ENCODE results near the gene BRPF1. TPM values are rescaled to one million over a fixed set of nuclear protein-coding genes. Genes with fewer than 3 reads are reported as not detected.
A peak's percentile ranks its signal among the peaks of the same experiment; 100 is the strongest.

Gene BRPF1
- polyA plus RNA-seq (2013, experiment 1 of 2) = 7.8 TPM
- 7.6 TPM for polyA plus RNA-seq (2013, experiment 2 of 2)

- Histone ChIP-seq H2BK120ac (ENCODE audit: low read depth, low read length) (peak within 1 kb of the TSS; percentile 98), H3K27me3 (ENCODE audit: control insufficient read depth in 1 of 2, insufficient read depth in 1 of 2, low read length in 2 of 2) (peaks cover 0 to 13% of the 10 kb centered on the region in 2 experiments), H3K79me1 (replicated peaks; ENCODE audit: low read length, poor library complexity, severe bottlenecking) (peaks cover 5% of the 10 kb centered on the region), H2BK12ac (ENCODE audit: low read length in 2 of 2) (peak within 1 kb of the TSS in 1 of 2 experiments; percentile 74), H4K91ac (ENCODE audit: low read length) (peak within 1 kb of the TSS; percentile 74), H3K4ac (ENCODE audit: low read depth in 1 of 2, low read length in 2 of 2) (peak within 1 kb of the TSS; percentile 77 to 84), H2AK5ac (ENCODE audit: low read length, severe bottlenecking) (no peak within 1 kb of the TSS), H2BK5ac (ENCODE audit: low read depth, low read length, poor library complexity, severe bottlenecking) (peak within 1 kb of the TSS; percentile 100), H3K9me3 (ENCODE audit: control insufficient read depth, low read length) (no peaks in the 10 kb centered on the region), H3K18ac (ENCODE audit: low read depth in 1 of 2, low read length in 2 of 2) (peak within 1 kb of the TSS; percentile 83 to 98), H3K4me2 (ENCODE audit: low read length, poor library complexity, severe bottlenecking) (peak within 1 kb of the TSS; percentile 81), H3K23ac (ENCODE audit: low read length in 2 of 2) (no peak within 1 kb of the TSS), H2BK15ac (ENCODE audit: low read depth, poor library complexity, severe bottlenecking) (peak within 1 kb of the TSS; percentile 60), H3K9ac (ENCODE audit: low read length) (peak within 1 kb of the TSS; percentile 100), H3K4me1 (ENCODE audit: control insufficient read depth, insufficient read depth, low read depth, low read length) (peaks cover 14% of the 10 kb centered on the region), H3K4me3 (ENCODE audit: insufficient read depth in 1 of 2, low read depth in 1 of 2, low read length in 2 of 2) (peak within 1 kb of the TSS; percentile 88 to 92), H3K36me3 (ENCODE audit: control insufficient read depth in 1 of 2, insufficient read depth in 2 of 2, low read depth in 1 of 2, low read length in 2 of 2) (peaks cover 18 to 23% of the 10 kb centered on the region in 2 experiments), H4K8ac (ENCODE audit: low read length) (peak within 1 kb of the TSS; percentile 90), H3K27ac (ENCODE audit: low read length, poor library complexity, severe bottlenecking) (peak within 1 kb of the TSS; percentile 99), H3K14ac (ENCODE audit: low read length in 2 of 2) (no peak within 1 kb of the TSS), H2AFZ (ENCODE audit: low read depth, low read length) (peak within 1 kb of the TSS; percentile 90)
- DNase-seq = peak; percentile 99
- WGBS = under 1% methylated on average over 48 of the region's 88 CpGs
Observed at GRCh38 chr3:9731206-9732079, at the start of gene BRPF1. Gene BRPF1 (plus strand): TSS chr3:9731735. CDS start chr3:9734141, 2,406 bp downstream.

- no peak for DNase-seq
- no peak overlapping the region for H4K91ac ChIP-seq (ENCODE audit: low read length)
- no peak overlapping the region for H2AK5ac ChIP-seq (ENCODE audit: low read length, severe bottlenecking)
- H3K27me3 ChIP-seq (ENCODE audit: control insufficient read depth in 1 of 2, insufficient read depth in 1 of 2, low read length in 2 of 2) = no peaks in the 10 kb centered on the region
- H2BK15ac ChIP-seq (ENCODE audit: low read depth, poor library complexity, severe bottlenecking) = no peak overlapping the region
- 94% methylated on average over 5 of the region's 6 CpGs for WGBS
- H3K9me3 ChIP-seq (ENCODE audit: control insufficient read depth, low read length) = no peaks in the 10 kb centered on the region
- no peak overlapping the region for H2BK12ac ChIP-seq (ENCODE audit: low read length in 2 of 2)
- H3K23ac ChIP-seq (ENCODE audit: low read length in 2 of 2) = no peak overlapping the region
- H3K4ac ChIP-seq (ENCODE audit: low read depth in 1 of 2, low read length in 2 of 2) = no peak overlapping the region
- H3K9ac ChIP-seq (ENCODE audit: low read length) = no peak overlapping the region
- no peak overlapping the region for H3K14ac ChIP-seq (ENCODE audit: low read length in 2 of 2)
- H4K8ac ChIP-seq (ENCODE audit: low read length) = no peak overlapping the region
- no peak overlapping the region for H3K4me3 ChIP-seq (ENCODE audit: insufficient read depth in 1 of 2, low read depth in 1 of 2, low read length in 2 of 2)
- H3K27ac ChIP-seq (ENCODE audit: low read length, poor library complexity, severe bottlenecking) = no peak overlapping the region
- no peaks in the 10 kb centered on the region for H3K4me1 ChIP-seq (ENCODE audit: control insufficient read depth, insufficient read depth, low read depth, low read length)
- H3K4me2 ChIP-seq (ENCODE audit: low read length, poor library complexity, severe bottlenecking) = no peak overlapping the region
- H3K79me1 ChIP-seq (replicated peaks; ENCODE audit: low read length, poor library complexity, severe bottlenecking) = peaks cover 3% of the 10 kb centered on the region
- H3K36me3 ChIP-seq (ENCODE audit: control insufficient read depth in 1 of 2, insufficient read depth in 2 of 2, low read depth in 1 of 2, low read length in 2 of 2) = peaks cover 87 to 97% of the 10 kb centered on the region in 2 experiments
- no peak overlapping the region for H2BK5ac ChIP-seq (ENCODE audit: low read depth, low read length, poor library complexity, severe bottlenecking)
- no peak overlapping the region for H2BK120ac ChIP-seq (ENCODE audit: low read depth, low read length)
- H3K18ac ChIP-seq (ENCODE audit: low read depth in 1 of 2, low read length in 2 of 2) = no peak overlapping the region
- H2AFZ ChIP-seq (ENCODE audit: low read depth, low read length) = no peak overlapping the region
Observed at GRCh38 chr3:9682096-9682495, 49.4 kb upstream of the BRPF1 start.

- Histone ChIP-seq H3K18ac (ENCODE audit: low read depth in 1 of 2, low read length in 2 of 2) (no peak overlapping the region), H3K4me1 (ENCODE audit: control insufficient read depth, insufficient read depth, low read depth, low read length) (no peaks in the 10 kb centered on the region), H3K23ac (ENCODE audit: low read length in 2 of 2) (no peak overlapping the region), H2BK5ac (ENCODE audit: low read depth, low read length, poor library complexity, severe bottlenecking) (no peak overlapping the region), H3K36me3 (ENCODE audit: control insufficient read depth in 1 of 2, insufficient read depth in 2 of 2, low read depth in 1 of 2, low read length in 2 of 2) (peaks cover 90 to 97% of the 10 kb centered on the region in 2 experiments), H3K9ac (ENCODE audit: low read length) (no peak overlapping the region), H3K9me3 (ENCODE audit: control insufficient read depth, low read length) (no peaks in the 10 kb centered on the region), H3K4me2 (ENCODE audit: low read length, poor library complexity, severe bottlenecking) (no peak overlapping the region), H2BK15ac (ENCODE audit: low read depth, poor library complexity, severe bottlenecking) (no peak overlapping the region), H3K27me3 (ENCODE audit: control insufficient read depth in 1 of 2, insufficient read depth in 1 of 2, low read length in 2 of 2) (no peaks in the 10 kb centered on the region), H2AK5ac (ENCODE audit: low read length, severe bottlenecking) (no peak overlapping the region), H2AFZ (ENCODE audit: low read depth, low read length) (no peak overlapping the region), H3K4me3 (ENCODE audit: insufficient read depth in 1 of 2, low read depth in 1 of 2, low read length in 2 of 2) (no peak overlapping the region), H4K91ac (ENCODE audit: low read length) (no peak overlapping the region), H2BK12ac (ENCODE audit: low read length in 2 of 2) (no peak overlapping the region), H3K27ac (ENCODE audit: low read length, poor library complexity, severe bottlenecking) (no peak overlapping the region), H2BK120ac (ENCODE audit: low read depth, low read length) (no peak overlapping the region), H3K14ac (ENCODE audit: low read length in 2 of 2) (no peak overlapping the region), H4K8ac (ENCODE audit: low read length) (no peak overlapping the region), H3K4ac (ENCODE audit: low read depth in 1 of 2, low read length in 2 of 2) (no peak overlapping the region), H3K79me1 (replicated peaks; ENCODE audit: low read length, poor library complexity, severe bottlenecking) (peaks cover 3% of the 10 kb centered on the region)
- WGBS = 96% methylated on average over 3 of the region's 3 CpGs
- no peak for DNase-seq
Observed at GRCh38 chr3:9683426-9683825, 48.1 kb upstream of the BRPF1 start.

GRCh38 chr3:9685216-9686049 lies 46.1 kb upstream of the BRPF1 start:
- no peak overlapping the region for H2AK5ac ChIP-seq (ENCODE audit: low read length, severe bottlenecking)
- no peak overlapping the region for H3K4me2 ChIP-seq (ENCODE audit: low read length, poor library complexity, severe bottlenecking)
- H3K18ac ChIP-seq (ENCODE audit: low read depth in 1 of 2, low read length in 2 of 2) = no peak overlapping the region
- no peak overlapping the region for H2BK120ac ChIP-seq (ENCODE audit: low read depth, low read length)
- H3K14ac ChIP-seq (ENCODE audit: low read length in 2 of 2) = no peak overlapping the region
- H3K36me3 ChIP-seq (ENCODE audit: control insufficient read depth in 1 of 2, insufficient read depth in 2 of 2, low read depth in 1 of 2, low read length in 2 of 2) = peaks cover 89 to 97% of the 10 kb centered on the region in 2 experiments
- no peak overlapping the region for H3K9ac ChIP-seq (ENCODE audit: low read length)
- H3K23ac ChIP-seq (ENCODE audit: low read length in 2 of 2) = no peak overlapping the region
- no peak overlapping the region for H4K8ac ChIP-seq (ENCODE audit: low read length)
- DNase-seq = no peak
- no peak overlapping the region for H2BK12ac ChIP-seq (ENCODE audit: low read length in 2 of 2)
- H2BK15ac ChIP-seq (ENCODE audit: low read depth, poor library complexity, severe bottlenecking) = no peak overlapping the region
- no peak overlapping the region for H4K91ac ChIP-seq (ENCODE audit: low read length)
- no peaks in the 10 kb centered on the region for H3K9me3 ChIP-seq (ENCODE audit: control insufficient read depth, low read length)
- no peak overlapping the region for H3K27ac ChIP-seq (ENCODE audit: low read length, poor library complexity, severe bottlenecking)
- H3K4me3 ChIP-seq (ENCODE audit: insufficient read depth in 1 of 2, low read depth in 1 of 2, low read length in 2 of 2) = no peak overlapping the region
- WGBS = 94% methylated on average over 18 of the region's 18 CpGs
- H3K79me1 ChIP-seq (replicated peaks; ENCODE audit: low read length, poor library complexity, severe bottlenecking) = peaks cover 3% of the 10 kb centered on the region
- H2BK5ac ChIP-seq (ENCODE audit: low read depth, low read length, poor library complexity, severe bottlenecking) = no peak overlapping the region
- H3K4ac ChIP-seq (ENCODE audit: low read depth in 1 of 2, low read length in 2 of 2) = no peak overlapping the region
- H3K27me3 ChIP-seq (ENCODE audit: control insufficient read depth in 1 of 2, insufficient read depth in 1 of 2, low read length in 2 of 2) = no peaks in the 10 kb centered on the region
- no peak overlapping the region for H2AFZ ChIP-seq (ENCODE audit: low read depth, low read length)
- H3K4me1 ChIP-seq (ENCODE audit: control insufficient read depth, insufficient read depth, low read depth, low read length) = no peaks in the 10 kb centered on the region

Measured in mesenchymal stem cell (in vitro differentiated cells and primary cell).